ENCODE measurements around the gene SMIM44.

The SMIM44 gene

GRCh38 chr19:3474614-3475013 is 8.6 kb downstream of the SMIM44 start:
- no peak for DNase-seq

DNA sequence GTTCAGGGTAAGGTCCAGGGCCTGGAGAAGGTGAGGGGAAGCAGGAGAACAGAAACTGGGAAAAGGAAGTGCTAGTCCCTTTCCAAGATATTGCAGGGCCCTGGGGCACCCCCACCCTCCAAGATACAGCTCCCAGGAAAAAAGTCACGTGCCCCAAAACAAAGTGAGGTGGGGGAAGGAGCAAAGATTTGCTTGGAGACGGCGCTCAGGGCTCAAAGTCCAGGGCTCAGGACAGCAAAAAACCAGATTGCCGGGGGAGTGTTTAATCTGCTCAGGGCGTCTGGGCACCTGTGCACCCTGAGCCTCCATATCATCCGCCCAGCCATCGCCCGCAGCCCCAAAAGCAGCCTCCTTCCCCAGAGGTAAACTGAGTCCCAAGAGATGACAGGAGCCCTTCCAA is 9.2 kb downstream of the SMIM44 start:
- no peak for DNase-seq

- peak; percentile 76 for DNase-seq
Observed at GRCh38 chr19:3471954-3472655, 11.1 kb downstream of the SMIM44 start.

GRCh38 chr19:3470500-3471128 is 12.6 kb downstream of the SMIM44 start:
- DNase-seq, result no peak

- no peak for DNase-seq
Observed at GRCh38 chr19:3469638-3470499, 13.4 kb downstream of the SMIM44 start.

DNA sequence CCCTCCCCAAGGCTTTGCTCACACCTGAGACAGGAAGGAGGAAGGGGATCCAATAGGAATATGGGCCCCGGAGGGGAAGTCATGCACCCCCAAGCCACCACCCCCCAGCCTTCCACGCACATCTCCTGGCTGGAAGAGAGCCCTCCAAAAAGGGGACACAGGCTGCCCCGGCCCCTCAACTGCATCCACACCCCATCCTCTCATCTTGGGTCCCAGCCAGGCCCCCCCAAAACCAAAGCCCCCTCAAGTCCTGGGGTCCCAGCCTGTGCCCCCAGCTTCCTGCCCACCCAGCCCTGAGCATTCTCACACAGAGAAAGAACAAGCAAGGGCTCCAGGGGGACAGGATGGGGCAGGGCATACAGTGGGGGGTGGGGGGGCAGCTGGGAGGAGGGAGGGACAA is 15.0 kb downstream of the SMIM44 start:
- no peak for DNase-seq

- no peak for DNase-seq
Observed at GRCh38 chr19:3467437-3468198, 15.6 kb downstream of the SMIM44 start.

GRCh38 chr19:3466635-3467034 is 16.6 kb downstream of the SMIM44 start:
- DNase-seq, result no peak

DNA sequence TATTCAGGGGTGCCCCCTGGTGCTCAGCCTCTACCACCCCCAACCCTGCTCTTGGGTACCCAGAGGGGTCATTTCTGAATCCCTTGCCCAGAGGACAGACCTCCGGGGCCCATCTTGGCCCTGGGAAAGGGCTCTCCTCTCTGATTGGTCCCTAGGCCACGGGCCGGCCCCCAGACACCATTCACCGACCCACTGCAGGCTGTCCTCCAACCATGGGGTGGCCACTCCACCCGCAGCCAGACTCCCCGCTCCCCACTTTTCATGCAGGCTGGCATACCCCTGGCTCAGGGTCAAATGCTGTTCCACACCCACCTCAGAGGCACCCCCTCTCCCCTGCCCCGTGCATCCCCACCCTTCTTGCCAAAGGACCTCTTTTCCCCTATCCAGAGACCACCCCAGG is 17.7 kb downstream of the SMIM44 start:
- DNase-seq, result no peak

DNA sequence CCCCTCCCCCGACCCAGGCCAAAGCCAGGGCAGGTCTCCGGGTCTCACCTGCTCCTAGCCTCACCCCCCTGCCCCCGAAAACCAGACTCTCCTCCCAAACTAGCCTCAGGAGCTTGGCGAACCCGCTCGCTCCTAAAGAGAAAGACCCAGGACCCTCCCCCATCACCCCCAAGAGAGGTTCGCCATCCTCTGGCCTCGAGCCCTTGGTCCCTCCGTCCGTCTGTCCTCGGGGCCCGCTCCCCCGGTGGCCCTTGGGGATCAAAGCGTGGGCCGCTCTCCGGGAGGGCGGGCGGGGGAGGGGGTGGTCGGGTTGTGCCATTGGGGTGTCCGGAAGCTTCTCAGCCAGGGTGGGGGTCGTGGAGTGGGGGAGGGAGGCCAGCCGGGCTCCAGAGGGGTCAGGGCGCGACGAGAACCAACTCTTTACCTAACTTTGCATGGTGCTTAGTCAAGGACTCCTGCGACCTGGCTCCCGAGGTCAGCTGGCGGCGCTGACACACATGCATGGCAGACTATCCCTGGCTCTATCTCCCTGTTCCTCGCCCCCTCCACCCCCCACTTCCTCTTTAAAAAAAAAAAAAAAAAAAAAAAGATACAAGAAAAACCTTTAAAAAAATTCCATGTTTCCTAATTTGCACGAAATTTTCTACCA is 18.5 kb downstream of the SMIM44 start:
- no peak for DNase-seq

DNA sequence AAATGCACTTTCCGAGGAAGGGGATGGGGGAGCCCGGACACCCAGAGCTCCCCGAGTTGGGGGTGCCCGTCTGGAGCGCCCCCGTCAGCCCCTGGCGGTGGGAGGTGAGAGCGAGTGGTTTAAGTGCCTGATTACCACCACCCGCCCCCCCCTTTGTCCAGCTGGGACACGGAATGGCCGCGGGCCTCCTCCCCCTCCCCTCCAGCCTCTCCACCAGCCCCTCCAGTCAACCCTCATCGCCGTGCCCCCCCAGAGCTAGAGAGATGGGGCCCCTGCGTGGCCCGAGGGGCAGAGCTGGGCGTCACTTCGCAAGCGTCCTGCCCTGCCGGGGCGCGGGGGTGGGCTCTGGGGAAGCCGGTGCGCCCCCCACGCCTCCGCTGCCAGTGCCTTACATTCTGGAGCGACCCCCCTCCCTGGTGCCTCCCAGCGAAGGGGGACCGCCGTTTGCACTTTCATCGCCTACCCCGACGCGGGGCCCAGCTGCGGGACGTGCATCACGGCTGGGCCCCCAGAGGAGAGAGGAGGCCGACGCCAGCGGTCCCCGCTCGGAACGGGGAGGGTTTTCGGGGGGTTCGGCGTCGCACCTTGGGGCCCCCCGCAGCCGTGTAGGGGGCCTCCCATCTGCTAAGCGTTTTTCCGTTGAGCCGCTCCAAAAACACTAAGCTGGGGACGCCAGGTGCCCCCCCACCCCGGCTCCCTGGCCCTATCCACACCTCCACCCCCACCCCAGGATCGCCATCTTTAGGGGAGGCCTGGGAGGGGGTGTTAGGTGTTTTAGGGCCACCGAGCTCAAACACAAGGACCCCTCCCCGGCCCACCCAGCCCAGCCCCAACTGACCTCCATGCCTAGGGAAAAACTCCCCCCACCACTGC is 19.3 kb downstream of the SMIM44 start:
- no peak for DNase-seq

DNA sequence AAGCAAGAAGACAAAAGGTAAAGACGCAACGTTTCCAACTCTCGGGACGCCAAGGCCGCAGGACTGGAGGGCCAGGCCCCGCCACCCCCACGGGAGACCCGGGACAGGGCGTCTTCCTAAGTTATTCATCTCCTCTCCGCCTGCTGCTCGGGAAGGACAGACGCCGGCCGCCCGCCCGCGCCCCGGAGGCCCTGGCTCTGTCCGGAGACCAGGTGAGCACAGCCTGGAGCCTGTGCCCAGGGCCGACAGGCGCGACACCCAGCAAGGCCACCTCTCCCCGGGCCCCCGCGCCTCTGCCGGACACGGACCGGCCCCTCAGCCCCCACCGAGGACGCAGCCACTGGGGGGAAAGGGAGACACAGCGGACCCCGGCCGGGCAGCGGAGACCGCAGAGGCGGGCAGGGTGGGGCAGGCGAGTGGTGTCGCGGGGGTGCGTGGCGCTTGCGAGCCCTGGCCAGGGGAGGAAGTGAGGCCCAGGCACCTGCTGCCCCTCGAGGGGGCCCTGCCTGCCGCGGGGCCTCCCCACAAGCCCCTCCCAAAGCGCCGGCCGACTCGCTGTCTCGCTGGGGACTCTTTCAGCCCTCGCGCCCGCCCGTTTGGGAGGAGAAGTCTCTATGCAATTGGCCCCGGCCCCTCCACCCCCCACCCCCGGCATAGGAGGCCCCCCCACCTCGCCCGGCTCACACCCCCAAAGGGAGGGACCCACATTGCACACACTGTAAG is 20.1 kb downstream of the SMIM44 start:
- no peak for DNase-seq

DNA sequence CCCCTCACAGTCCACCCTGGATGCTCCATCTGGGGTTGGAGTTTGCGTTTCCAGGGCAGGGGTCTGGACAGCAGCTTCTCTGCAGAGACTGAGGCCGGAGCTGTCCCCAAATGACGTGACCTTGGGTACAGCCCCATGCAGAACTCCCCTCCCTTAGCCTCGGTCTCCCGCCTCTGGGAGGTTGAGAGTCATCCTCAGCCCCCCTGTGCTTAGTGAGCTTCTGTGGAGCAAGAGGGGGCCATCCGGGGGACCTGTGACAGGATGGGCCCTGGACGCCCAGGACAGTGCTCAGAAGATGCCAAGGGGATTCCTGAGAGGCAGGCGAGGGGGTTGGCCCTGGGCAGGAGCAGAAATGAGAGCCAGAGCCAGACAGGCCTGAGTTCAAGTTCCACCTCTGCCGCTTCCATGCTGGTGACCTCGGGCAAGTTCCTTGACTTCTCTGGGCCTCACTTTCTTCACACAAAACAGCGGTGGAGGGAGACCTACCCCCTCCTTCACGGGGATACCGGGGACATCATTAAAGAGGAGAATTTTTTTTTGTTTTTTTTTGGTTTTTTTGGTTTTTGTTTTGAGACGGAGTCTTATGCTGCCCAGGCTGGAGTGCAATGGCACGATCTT is 23.2 kb downstream of the SMIM44 start:
- no peak for DNase-seq

DNA sequence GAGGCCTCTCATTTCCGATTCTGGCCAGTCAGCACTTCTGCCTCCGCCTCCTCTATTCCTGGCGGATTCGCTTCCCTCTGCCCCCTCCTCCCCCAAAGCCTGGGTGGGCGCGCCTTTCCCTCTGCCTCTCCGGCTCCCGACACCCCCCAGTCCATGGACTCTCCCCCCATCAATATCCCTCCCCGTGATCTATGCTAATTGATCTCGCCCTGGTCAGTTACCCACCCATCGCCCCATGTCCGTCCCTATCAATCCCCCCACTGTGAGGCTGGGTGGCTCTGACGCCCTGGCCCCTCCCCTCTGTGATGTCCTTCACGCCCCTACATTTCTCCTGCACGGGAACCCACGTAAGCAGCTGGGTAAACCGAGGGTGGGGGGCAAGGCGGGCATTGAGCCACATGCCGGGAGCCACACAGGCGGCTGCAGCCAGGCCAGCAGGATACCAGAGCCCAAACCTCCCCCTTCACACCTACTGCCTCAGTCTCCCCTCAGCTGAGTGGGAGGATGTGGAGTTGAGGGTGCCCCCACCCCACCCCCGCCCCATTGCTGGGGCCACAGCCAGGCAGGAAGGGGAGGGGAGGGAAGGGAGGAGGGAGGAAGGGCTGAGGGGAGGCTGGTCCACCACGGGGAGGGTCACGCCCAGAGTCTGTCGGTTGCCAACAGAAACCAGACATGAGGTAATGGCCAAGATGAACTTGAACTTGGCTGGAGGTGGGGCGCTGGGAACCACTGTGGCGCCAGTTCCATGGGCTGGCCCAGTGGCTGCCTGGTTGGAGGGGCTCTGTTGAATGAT is 24.0 kb downstream of the SMIM44 start:
- no peak for DNase-seq

DNA sequence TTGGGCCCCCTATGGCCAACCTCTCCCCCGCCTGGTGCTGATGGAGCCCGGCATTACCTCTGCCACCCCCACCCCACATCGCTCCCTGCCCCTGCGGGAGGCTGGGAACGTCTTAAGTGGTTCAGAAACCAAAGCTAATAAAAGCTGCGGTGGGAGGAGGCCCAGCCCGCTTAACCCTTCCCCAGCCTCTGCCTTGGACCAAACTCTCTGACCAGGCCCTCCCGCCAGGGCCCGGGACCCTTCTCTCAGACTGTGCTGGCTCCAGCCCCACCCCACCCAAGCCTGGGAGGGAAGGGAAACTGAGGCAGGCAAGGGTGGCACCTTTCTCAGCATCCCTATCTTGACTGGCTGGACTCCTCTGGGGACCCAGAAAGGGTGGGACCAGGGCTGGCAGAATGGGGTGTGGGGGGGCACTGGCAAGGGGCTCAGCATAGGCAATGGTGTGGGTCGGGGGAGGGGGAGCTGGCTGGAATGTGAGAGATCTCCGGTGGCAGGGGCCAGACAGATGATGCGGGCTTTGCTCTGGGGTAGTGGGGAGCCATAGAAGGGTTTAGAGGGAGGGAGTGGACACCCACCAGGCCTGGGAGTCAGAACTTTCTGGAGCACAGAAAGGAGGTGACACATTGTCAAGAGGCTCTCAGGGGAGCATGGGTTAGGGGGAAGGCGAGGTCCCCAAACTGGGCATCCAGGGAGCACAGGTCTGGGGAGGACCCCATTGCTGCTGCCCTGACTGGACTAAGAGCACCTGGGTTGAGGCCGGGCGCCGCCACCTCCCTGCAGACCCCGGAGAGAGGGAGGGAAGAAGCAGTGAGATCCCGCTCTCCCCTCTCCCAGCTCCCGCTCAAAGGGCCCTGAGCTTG is 24.8 kb downstream of the SMIM44 start:
- DNase-seq, result no peak

- DNase-seq, result no peak
Observed at GRCh38 chr19:3457528-3458228, 25.6 kb downstream of the SMIM44 start.

GRCh38 chr19:3456925-3457527 is 26.2 kb downstream of the SMIM44 start:
- DNase-seq, result no peak

Measured in stimulated activated CD8-positive, alpha-beta memory T cell treated with anti-CD3 and anti-CD28 coated beads, Interleukin-4, amount 100 ng/mL, for 48 hours (primary cell).